Natural killer cell (primary cell): ENCODE results near the gene HRH4. TPM values are rescaled to one million over a fixed set of nuclear protein-coding genes. Genes with fewer than 3 reads are reported as not detected.

Experiments
- ATAC-seq, 3 donors: fragments of 150-1000 bp in 2 of 3; fragments of 200-7000 bp in 1 of 3; cut with Tn5 transposase; 1 replicate in 1 of 3; 2 replicates in 2 of 3; pipeline ENCODE4 v1.10.0; 2021; ENCODE audit warnings: mild to moderate bottlenecking in 2 of 3, moderate library complexity in 2 of 3
- DNase-seq, 2 donors: peaks; one replicate each; pipeline versions ENCODE4 v3.0.0 to v3.0.0-alpha.2; 2013 to 2021; ENCODE audit warnings: mixed read lengths in 1 of 2
- H3K27ac ChIP-seq: one replicate; pipeline ENCODE4 v1.5.1; 2013; ENCODE audit warnings: mild to moderate bottlenecking, low read length
- H3K27me3 ChIP-seq: one replicate; pipeline ENCODE4 v1.6.1; 2013; ENCODE audit warnings: low read length; ENCODE audit not compliant: control insufficient read depth, insufficient read depth
- H3K36me3 ChIP-seq: one replicate; pipeline ENCODE4 v1.6.1; 2013; ENCODE audit warnings: low read length; ENCODE audit not compliant: control insufficient read depth, insufficient read depth
- H3K4me1 ChIP-seq: one replicate; pipeline ENCODE4 v1.6.1; 2013; ENCODE audit warnings: low read length; ENCODE audit not compliant: control insufficient read depth, insufficient read depth
- H3K4me3 ChIP-seq: one replicate; pipeline ENCODE4 v1.5.1; 2013; ENCODE audit warnings: low read length
- H3K9me3 ChIP-seq: one replicate; pipeline ENCODE4 v1.6.1; 2013; ENCODE audit warnings: low read length; ENCODE audit not compliant: control insufficient read depth, insufficient read depth
- H3K27ac Mint-ChIP-seq, 2 donors: one replicate each; pipeline ENCODE4 v1.8.0; 2022; ENCODE audit warnings: mild to moderate bottlenecking in 2 of 2, mixed read lengths in 2 of 2, moderate library complexity in 1 of 2
- H3K27me3 Mint-ChIP-seq, 2 donors: one replicate each; pipeline ENCODE4 v1.8.0; 2022; ENCODE audit warnings: low read depth in 2 of 2, mixed read lengths in 2 of 2
- H3K36me3 Mint-ChIP-seq: one replicate; pipeline ENCODE4 v1.8.0; 2022; ENCODE audit warnings: mixed read lengths
- H3K4me1 Mint-ChIP-seq, 2 donors: one replicate each; pipeline ENCODE4 v1.8.0; 2022; ENCODE audit warnings: mixed read lengths in 2 of 2
- H3K4me3 Mint-ChIP-seq: one replicate; pipeline ENCODE4 v1.8.0; 2022; ENCODE audit warnings: mild to moderate bottlenecking, moderate library complexity, mixed read lengths
- H3K9me3 Mint-ChIP-seq, 2 donors: one replicate each; pipeline ENCODE4 v1.8.0; 2022; ENCODE audit warnings: mixed read lengths in 2 of 2
- CTCF ChIP-seq: fragments of 200-600 bp; IDR thresholded peaks from one replicate; pipeline ENCODE4 v1.8.0; 2022; ENCODE audit warnings: antibody characterized with exemption
- WGBS: methylation state at CpG from one replicate; pipeline ENCODE4 v1.1.7; 2013; ENCODE audit warnings: missing lambda C conversion rate; ENCODE audit not compliant: insufficient coverage; 5-methylcytosine and 5-hydroxymethylcytosine counted together
- intact Hi-C: fragments of 100-400 bp; cut with micrococcal nuclease; formaldehyde crosslinking; loops from one replicate; pipeline ENCODE4 v1.14.2; 2022
- total RNA-seq, 4 donors: library from RNA; stranded (reverse); fragments of 120-200 nt in 1 of 4; gene quantifications; one replicate each; pipeline versions ENCODE4 v1.2.3 to v1.2.4, GENCODE V29; 2013 to 2022

HRH4 gene
- total RNA-seq, 3 donors from 2014 or later (not counting 1 experiment from before 2014, with no cell fraction given) = 0.23 to 13.9 TPM; not detected in 1

GRCh38 chr18:24446453-24446852, 14.0 kb upstream of the HRH4 start:
- Mint-ChIP-seq H3K36me3 (peaks cover 12% of the 10 kb centered on the region), H3K27me3 (no peaks in the 10 kb centered on the region), H3K4me1 (no peaks in the 10 kb centered on the region), H3K9me3 (no peaks in the 10 kb centered on the region), H3K4me3 (no peak overlapping the region), H3K27ac (no peak overlapping the region)
- Histone ChIP-seq H3K27me3 (no peaks in the 10 kb centered on the region), H3K36me3 (peaks cover 37% of the 10 kb centered on the region), H3K4me3 (no peak overlapping the region), H3K9me3 (no peaks in the 10 kb centered on the region), H3K4me1 (no peaks in the 10 kb centered on the region), H3K27ac (no peak overlapping the region)
- intact Hi-C loops = no loop called here
- 80% methylated on average over 1 of the region's 1 CpG for WGBS
- ATAC-seq (no peak), DNase-seq (no peak)
- TF ChIP-seq CTCF = no peak

- Histone ChIP-seq H3K27ac (no peak overlapping the region), H3K27me3 (no peaks in the 10 kb centered on the region), H3K36me3 (peaks cover 35% of the 10 kb centered on the region), H3K4me1 (no peaks in the 10 kb centered on the region), H3K4me3 (no peak overlapping the region), H3K9me3 (no peaks in the 10 kb centered on the region)
- ATAC-seq (no peak), DNase-seq (no peak)
- Mint-ChIP-seq H3K4me3 (no peak overlapping the region), H3K4me1 (no peaks in the 10 kb centered on the region), H3K27ac (no peak overlapping the region), H3K27me3 (no peaks in the 10 kb centered on the region), H3K36me3 (peaks cover 12% of the 10 kb centered on the region), H3K9me3 (no peaks in the 10 kb centered on the region)
- intact Hi-C loops = no loop called here
- no CpG with 5 or more reads among the region's 1 CpG for WGBS
- no peak for TF ChIP-seq CTCF
Observed at GRCh38 chr18:24446953-24447538, 13.4 kb upstream of the HRH4 start.

DNA sequence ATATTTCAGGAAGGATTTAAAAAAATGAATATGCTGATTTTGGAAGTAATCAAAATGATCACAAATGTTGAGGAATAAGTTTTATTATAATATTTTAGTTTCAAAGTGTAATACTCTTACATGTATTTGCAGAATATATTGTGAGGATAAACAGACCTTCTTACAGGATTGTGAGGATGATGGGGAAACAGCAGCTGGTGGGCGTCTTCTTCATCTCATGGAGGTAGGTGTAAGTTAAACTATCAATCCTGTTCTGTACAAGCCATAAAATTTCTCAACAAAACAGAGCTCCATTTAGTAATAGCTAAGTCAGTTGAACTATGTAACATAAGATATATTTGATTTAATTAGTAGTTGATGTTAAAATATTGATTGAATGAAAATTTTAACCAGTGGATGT, 12.5 kb upstream of the HRH4 start:
- Mint-ChIP-seq H3K4me1 (no peaks in the 10 kb centered on the region), H3K4me3 (no peak overlapping the region), H3K27ac (no peak overlapping the region), H3K27me3 (no peaks in the 10 kb centered on the region), H3K9me3 (no peaks in the 10 kb centered on the region), H3K36me3 (peaks cover 12% of the 10 kb centered on the region)
- DNase-seq = no peak
- Histone ChIP-seq H3K27ac (no peak overlapping the region), H3K36me3 (peaks cover 31% of the 10 kb centered on the region), H3K4me3 (no peak overlapping the region), H3K27me3 (no peaks in the 10 kb centered on the region), H3K4me1 (no peaks in the 10 kb centered on the region), H3K9me3 (no peaks in the 10 kb centered on the region)
- no peak for TF ChIP-seq CTCF
- no CpG with 5 or more reads among the region's 1 CpG for WGBS
- intact Hi-C loops = no loop called here
- ATAC-seq = no peak

GRCh38 chr18:24456549-24456948, 3.9 kb upstream of the HRH4 start:
- Mint-ChIP-seq H3K36me3 (no peaks in the 10 kb centered on the region), H3K27ac (no peak overlapping the region), H3K9me3 (no peaks in the 10 kb centered on the region), H3K4me3 (no peak overlapping the region), H3K27me3 (no peaks in the 10 kb centered on the region), H3K4me1 (no peaks in the 10 kb centered on the region)
- Histone ChIP-seq H3K27me3 (no peaks in the 10 kb centered on the region), H3K9me3 (no peaks in the 10 kb centered on the region), H3K36me3 (peaks cover 2% of the 10 kb centered on the region), H3K4me1 (no peaks in the 10 kb centered on the region), H3K4me3 (no peak overlapping the region), H3K27ac (no peak overlapping the region)
- intact Hi-C loops = no loop called here
- ATAC-seq = no peak
- DNase-seq = no peak
- TF ChIP-seq CTCF = no peak
- 100% methylated on average over 1 of the region's 4 CpGs for WGBS
